ENCODE results near the gene DTNBP1. TPM values are rescaled to one million over a fixed set of nuclear protein-coding genes. Genes with fewer than 3 reads are reported as not detected.

Gene DTNBP1
- total and polyA plus RNA-seq, 4 donors, result 3.1 to 6.0 (median 4.3) TPM

- DNase-seq (ENCODE audit: low spot score), result no peak
- H3K27me3 ChIP-seq (ENCODE audit: control insufficient read depth in 4 of 4, insufficient read depth in 4 of 4, low read length in 3 of 4), result no peaks in the 10 kb centered on the region
- peaks cover 0 to 5% (median 2%) of the 10 kb centered on the region in 4 donors for H3K36me3 ChIP-seq (ENCODE audit: control insufficient read depth in 4 of 4, insufficient read depth in 3 of 4, low read depth in 1 of 4, low read length in 3 of 4)
- H3K4me3 ChIP-seq (ENCODE audit: low read depth in 1 of 3, low read length in 3 of 3), result no peak overlapping the region
- H3K27ac ChIP-seq (ENCODE audit: low read depth in 1 of 2, low read length in 2 of 2), result no peak overlapping the region
- H3K9me3 ChIP-seq (ENCODE audit: control insufficient read depth in 4 of 4, low read length in 3 of 4), result no peaks in the 10 kb centered on the region
- 89% methylated on average over 5 of the region's 5 CpGs for WGBS
- no peaks in the 10 kb centered on the region for H3K4me1 ChIP-seq (ENCODE audit: control insufficient read depth in 4 of 4, insufficient read depth in 4 of 4, low read length in 3 of 4)
- no peak for TF ChIP-seq FOXA1 (IDR thresholded peaks at IDR 0.05)
- TF ChIP-seq NR2F2 (IDR thresholded peaks at IDR 0.05), result no peak
- TF ChIP-seq, protein P1, sequence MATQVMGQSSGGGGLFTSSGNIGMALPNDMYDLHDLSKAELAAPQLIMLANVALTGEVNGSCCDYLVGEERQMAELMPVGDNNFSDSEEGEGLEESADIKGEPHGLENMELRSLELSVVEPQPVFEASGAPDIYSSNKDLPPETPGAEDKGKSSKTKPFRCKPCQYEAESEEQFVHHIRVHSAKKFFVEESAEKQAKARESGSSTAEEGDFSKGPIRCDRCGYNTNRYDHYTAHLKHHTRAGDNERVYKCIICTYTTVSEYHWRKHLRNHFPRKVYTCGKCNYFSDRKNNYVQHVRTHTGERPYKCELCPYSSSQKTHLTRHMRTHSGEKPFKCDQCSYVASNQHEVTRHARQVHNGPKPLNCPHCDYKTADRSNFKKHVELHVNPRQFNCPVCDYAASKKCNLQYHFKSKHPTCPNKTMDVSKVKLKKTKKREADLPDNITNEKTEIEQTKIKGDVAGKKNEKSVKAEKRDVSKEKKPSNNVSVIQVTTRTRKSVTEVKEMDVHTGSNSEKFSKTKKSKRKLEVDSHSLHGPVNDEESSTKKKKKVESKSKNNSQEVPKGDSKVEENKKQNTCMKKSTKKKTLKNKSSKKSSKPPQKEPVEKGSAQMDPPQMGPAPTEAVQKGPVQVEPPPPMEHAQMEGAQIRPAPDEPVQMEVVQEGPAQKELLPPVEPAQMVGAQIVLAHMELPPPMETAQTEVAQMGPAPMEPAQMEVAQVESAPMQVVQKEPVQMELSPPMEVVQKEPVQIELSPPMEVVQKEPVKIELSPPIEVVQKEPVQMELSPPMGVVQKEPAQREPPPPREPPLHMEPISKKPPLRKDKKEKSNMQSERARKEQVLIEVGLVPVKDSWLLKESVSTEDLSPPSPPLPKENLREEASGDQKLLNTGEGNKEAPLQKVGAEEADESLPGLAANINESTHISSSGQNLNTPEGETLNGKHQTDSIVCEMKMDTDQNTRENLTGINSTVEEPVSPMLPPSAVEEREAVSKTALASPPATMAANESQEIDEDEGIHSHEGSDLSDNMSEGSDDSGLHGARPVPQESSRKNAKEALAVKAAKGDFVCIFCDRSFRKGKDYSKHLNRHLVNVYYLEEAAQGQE (IDR thresholded peaks at IDR 0.05), result no peak
- TF ChIP-seq GABPA (IDR thresholded peaks at IDR 0.05 in 1 of 2, conservative IDR thresholded peaks at IDR 0.05 in 1 of 2), result no peak
- TF ChIP-seq YY1 (IDR thresholded peaks at IDR 0.05), result no peak
- no peak overlapping the region for H3K9ac ChIP-seq (ENCODE audit: low read depth in 1 of 2, low read length in 2 of 2)
Measured at GRCh38 chr6:15479761-15480160, 183.1 kb downstream of the DTNBP1 start.

DNA sequence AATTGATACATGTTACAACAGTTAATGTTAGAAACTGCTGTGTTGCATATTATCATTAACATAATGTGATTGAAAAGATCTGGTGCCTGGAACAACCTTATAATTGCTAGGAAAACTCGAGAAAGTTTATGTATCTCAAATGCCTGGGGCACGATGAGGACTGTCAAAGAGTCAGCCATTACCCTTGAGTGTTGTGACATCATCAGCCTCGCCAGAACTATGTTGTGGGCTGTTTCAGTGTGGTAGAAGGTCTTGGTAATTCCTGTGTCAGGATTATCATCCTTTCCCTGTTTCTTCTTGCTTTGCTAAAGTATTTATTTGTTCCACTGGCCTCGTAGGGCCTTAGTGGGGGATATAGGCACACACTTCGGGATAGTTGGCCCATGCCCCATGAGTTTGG is 185.1 kb downstream of the DTNBP1 start:
- no peak overlapping the region for H3K9ac ChIP-seq (ENCODE audit: low read depth in 1 of 2, low read length in 2 of 2)
- no peak overlapping the region for H3K27ac ChIP-seq (ENCODE audit: low read depth in 1 of 2, low read length in 2 of 2)
- 83% methylated on average over 5 of the region's 5 CpGs for WGBS
- no peak overlapping the region for H3K4me3 ChIP-seq (ENCODE audit: low read depth in 1 of 3, low read length in 3 of 3)
- no peaks in the 10 kb centered on the region for H3K9me3 ChIP-seq (ENCODE audit: control insufficient read depth in 4 of 4, low read length in 3 of 4)
- no peak for TF ChIP-seq JUND (IDR thresholded peaks at IDR 0.05)
- TF ChIP-seq EGR1 (IDR thresholded peaks at IDR 0.05; ENCODE audit: low read depth in 2 of 2), result no peak
- TF ChIP-seq ATF3 (IDR thresholded peaks at IDR 0.05), result no peak
- TF ChIP-seq CTCF (IDR thresholded peaks at IDR 0.05; ENCODE audit: low read depth, low read length, missing input control), result no peak
- TF ChIP-seq, protein P2, sequence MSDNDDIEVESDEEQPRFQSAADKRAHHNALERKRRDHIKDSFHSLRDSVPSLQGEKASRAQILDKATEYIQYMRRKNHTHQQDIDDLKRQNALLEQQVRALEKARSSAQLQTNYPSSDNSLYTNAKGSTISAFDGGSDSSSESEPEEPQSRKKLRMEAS (IDR thresholded peaks at IDR 0.05), result no peak
- TF ChIP-seq, protein P1 (IDR thresholded peaks at IDR 0.05), result no peak
- TF ChIP-seq TAF1 (conservative IDR thresholded peaks at IDR 0.05), result no peak
- TF ChIP-seq, protein P3, sequence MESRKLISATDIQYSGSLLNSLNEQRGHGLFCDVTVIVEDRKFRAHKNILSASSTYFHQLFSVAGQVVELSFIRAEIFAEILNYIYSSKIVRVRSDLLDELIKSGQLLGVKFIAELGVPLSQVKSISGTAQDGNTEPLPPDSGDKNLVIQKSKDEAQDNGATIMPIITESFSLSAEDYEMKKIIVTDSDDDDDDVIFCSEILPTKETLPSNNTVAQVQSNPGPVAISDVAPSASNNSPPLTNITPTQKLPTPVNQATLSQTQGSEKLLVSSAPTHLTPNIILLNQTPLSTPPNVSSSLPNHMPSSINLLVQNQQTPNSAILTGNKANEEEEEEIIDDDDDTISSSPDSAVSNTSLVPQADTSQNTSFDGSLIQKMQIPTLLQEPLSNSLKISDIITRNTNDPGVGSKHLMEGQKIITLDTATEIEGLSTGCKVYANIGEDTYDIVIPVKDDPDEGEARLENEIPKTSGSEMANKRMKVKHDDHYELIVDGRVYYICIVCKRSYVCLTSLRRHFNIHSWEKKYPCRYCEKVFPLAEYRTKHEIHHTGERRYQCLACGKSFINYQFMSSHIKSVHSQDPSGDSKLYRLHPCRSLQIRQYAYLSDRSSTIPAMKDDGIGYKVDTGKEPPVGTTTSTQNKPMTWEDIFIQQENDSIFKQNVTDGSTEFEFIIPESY (IDR thresholded peaks at IDR 0.05), result no peak
- TF ChIP-seq RAD21 (IDR thresholded peaks at IDR 0.05), result no peak
- TF ChIP-seq YY1 (IDR thresholded peaks at IDR 0.05), result no peak
- no peak for TF ChIP-seq RXRA (IDR thresholded peaks at IDR 0.05)
- no peak for TF ChIP-seq HNF4A (conservative IDR thresholded peaks at IDR 0.05)
- TF ChIP-seq GABPA (IDR thresholded peaks at IDR 0.05 in 1 of 2, conservative IDR thresholded peaks at IDR 0.05 in 1 of 2), result no peak
- no peak for TF ChIP-seq FOXA1 (IDR thresholded peaks at IDR 0.05)
- no peak for TF ChIP-seq SP1 (IDR thresholded peaks at IDR 0.05)
- TF ChIP-seq HNF4G (IDR thresholded peaks at IDR 0.05), result no peak
- TF ChIP-seq FOXA2 (IDR thresholded peaks at IDR 0.05), result no peak
- no peak for TF ChIP-seq NR2F2 (IDR thresholded peaks at IDR 0.05)
- DNase-seq (ENCODE audit: low spot score), result peak; percentile 8
- H3K4me1 ChIP-seq (ENCODE audit: control insufficient read depth in 4 of 4, insufficient read depth in 4 of 4, low read length in 3 of 4), result no peaks in the 10 kb centered on the region
- peaks cover 0 to 5% (median 2%) of the 10 kb centered on the region in 4 donors for H3K36me3 ChIP-seq (ENCODE audit: control insufficient read depth in 4 of 4, insufficient read depth in 3 of 4, low read depth in 1 of 4, low read length in 3 of 4)
- H3K27me3 ChIP-seq (ENCODE audit: control insufficient read depth in 4 of 4, insufficient read depth in 4 of 4, low read length in 3 of 4), result no peaks in the 10 kb centered on the region

Data from liver (tissue), 9 donors.